HG03025 (cell line): ENCODE data around the gene SNUPN.
"Not testable (repeated sequence)": the region's sequence is repeated elsewhere in the genome, so short reads cannot be mapped to it uniquely, and the experiment has no call there.

Source experiments
- ATAC-seq: cut with Tn5 transposase; IDR thresholded peaks from one replicate; pipeline ENCODE4 v1.9.1; 2021; ENCODE audit warnings: mild to moderate bottlenecking, moderate library complexity; ENCODE audit not compliant: unreplicated experiment, low FRiP score

SNUPN gene

DNA sequence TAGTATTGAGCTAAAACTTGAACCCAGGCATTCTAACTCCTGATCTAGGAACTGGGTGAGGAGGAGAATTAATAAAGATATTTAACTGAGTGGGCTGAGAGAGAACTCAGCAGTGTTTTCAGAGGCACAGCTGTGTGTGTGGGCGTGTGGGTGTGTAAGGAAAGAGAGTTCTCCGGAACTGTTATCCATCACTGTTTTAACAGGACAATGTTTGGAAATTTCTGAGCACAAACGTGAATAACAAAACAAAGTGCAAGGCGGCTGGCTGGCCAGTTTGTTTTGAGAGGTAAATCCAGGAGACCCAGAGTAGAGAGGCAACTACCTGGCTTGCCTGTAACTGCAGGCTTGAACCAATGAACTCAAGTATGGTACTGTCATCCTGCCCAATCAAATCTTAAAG is 41.4 kb downstream of the SNUPN start:
- ATAC-seq = no peak

GRCh38 chr15:75583701-75584100 is 41.8 kb downstream of the SNUPN start:
- no peak for ATAC-seq

- not testable (repeated sequence) for ATAC-seq
Observed at GRCh38 chr15:75582943-75583342, 42.6 kb downstream of the SNUPN start.

DNA sequence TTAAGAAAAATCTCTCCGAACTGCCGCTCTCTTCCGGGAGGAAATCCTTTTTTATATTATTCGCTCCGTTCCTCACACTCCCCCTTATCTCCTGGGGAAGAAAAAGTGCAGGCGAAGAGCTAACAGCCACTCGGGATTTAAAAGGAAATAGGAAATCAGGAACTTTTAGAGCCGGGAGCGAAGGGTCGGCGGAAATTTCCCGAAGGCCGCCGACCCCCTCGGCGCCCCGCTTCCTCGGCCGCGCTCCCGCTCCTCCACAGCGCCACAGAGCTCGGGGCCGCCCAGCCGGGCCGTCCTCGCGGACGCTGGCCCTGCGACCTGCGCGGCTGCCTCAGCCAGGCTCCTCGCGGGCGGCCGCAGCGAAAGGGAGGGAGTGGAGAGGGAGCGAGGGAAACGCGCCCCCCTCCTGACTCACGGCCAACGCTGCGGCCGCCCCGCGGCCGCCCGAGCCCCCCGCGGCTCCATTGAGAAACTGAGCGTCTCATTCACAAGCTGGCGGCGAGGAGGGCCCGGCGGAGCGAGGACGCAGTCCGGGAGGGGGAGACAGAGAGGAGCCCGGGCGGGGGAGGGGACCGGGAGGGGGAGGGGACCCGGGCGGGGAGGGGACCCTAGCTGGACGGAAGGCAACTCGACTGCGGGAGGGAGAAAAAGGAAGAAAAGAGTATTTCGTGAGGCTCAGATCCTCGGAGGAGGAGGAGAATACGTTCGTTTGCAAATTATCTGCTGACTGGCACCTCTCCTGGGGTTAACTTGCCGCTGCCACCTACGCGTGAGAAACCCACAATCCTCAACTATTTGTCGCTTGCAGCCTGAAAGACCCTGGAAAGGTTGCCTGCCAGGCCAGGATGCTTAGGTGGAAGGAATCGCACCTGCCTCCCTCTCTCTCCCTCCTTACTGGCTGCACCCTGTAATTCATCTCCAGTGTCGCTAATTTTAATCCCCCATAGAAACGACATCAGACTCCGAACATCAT is 46.3 kb downstream of the SNUPN start, which contains the start of gene PTPN9:
Gene PTPN9 (minus strand): TSS at position 368 of the 973 bp plus-strand sequence. CDS start 539 bp downstream, outside the sequence.
- ATAC-seq = peak; percentile 45

GRCh38 chr15:75578173-75578947 is 47.2 kb downstream of the SNUPN start:
- ATAC-seq = peak; percentile 44

- no peak for ATAC-seq
Observed at GRCh38 chr15:75577401-75578172, 47.9 kb downstream of the SNUPN start.

GRCh38 chr15:75573648-75574384 is 51.7 kb downstream of the SNUPN start:
- no peak for ATAC-seq

GRCh38 chr15:75570126-75570845 is 55.2 kb downstream of the SNUPN start:
- no peak for ATAC-seq

GRCh38 chr15:75565062-75565970 is 60.2 kb downstream of the SNUPN start:
- ATAC-seq = no peak

DNA sequence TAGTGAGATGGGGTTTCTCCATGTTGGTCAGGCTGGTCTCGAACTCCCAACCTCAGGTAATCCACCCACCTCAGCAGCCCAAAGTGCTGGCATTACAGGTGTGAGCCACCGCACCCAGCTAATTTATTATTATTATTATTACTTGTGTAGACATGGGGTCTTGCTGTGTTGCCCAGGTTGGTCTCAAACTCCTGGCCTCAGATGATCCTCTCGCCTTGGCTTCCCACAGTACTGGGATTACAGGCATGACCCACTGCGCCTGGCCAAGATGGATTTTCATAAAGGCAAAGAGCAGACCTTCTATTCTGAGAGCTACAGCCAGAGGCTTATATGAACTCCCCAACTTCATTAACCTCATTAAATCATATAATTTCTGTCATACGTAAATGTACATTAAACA is 63.6 kb downstream of the SNUPN start:
- no peak for ATAC-seq

DNA sequence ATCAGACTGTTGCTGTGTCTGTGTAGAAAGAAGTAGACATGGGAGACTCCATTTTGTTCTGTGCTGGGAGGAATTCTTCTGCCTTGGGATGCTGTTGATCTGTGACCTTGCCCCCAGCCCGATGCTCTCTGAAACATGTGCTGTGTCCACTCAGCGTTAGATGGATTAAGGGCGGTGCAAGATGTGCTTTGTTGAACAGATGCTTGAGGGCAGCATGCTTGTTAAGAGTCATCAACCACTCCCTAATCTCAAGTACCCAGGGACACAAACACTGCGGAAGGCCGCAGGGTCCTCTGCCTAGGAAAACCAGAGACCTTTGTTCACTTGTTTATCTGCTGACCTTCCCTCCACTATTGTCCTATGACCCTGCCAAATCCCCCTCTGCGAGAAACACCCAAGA is 66.2 kb downstream of the SNUPN start:
- not testable (repeated sequence) for ATAC-seq

DNA sequence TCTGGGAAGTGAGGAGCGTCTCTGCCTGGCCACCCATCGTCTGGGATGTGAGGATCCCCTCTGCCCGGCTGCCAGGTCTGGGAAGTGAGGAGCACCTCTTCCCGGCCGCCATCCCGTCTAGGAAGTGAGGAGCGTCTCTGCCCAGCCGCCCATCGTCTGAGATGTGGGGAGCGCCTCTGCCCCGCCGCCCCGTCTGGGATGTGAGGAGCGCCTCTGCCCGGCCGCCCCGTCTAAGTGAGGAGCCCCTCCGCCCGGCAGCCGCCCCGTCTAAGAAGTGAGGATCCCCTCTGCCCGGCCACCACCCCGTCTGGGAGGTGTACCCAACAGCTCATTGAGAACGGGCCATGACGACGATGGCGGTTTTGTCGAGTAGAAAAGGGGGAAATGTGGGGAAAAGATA is 66.6 kb downstream of the SNUPN start:
- not testable (repeated sequence) for ATAC-seq

- no peak for ATAC-seq
Observed at GRCh38 chr15:75554717-75555116, 70.8 kb downstream of the SNUPN start.

DNA sequence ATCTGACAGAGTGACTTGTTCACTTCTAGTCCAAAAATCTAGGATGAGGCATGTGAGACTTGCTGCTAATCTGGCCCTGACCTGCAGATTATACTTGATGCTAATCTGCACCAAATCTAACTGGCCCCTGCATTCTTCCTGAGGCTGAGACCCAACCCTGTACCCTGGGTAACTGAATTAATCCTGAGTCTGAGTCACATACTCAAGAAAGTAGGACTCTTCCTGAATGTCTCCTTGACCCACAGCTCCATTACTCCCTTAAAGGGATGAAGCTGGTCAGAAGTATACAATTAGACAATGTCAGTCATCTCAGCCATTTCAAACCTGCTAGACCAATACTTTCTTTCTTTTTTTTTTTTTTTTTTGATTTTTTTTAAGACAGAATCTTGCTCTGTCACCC is 71.9 kb downstream of the SNUPN start:
- no peak for ATAC-seq

DNA sequence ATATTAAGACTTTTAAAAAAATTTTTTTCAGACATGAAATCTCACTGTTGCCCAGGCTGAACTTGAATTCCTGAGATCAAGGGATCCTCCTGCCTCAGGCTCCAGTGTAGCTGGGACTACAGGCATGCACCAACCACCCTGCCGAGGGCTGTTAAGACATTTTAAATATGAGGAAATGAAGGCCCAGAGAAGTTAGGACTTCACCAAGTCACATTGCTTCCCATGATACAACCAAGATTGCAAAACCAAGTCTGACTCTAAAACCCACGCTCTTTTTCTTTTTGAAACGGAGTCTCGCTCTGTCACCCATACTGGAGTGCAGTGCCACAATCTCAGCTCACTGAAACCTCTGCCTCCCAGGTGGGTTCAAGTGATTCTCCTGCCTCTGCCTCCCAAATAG is 74.4 kb downstream of the SNUPN start:
- ATAC-seq = no peak
